GM19023 (cell line): Measurements from ENCODE around the gene POU2F1.
"Not testable (repeated sequence)": the region's sequence is repeated elsewhere in the genome, so short reads cannot be mapped to it uniquely, and the experiment has no call there.

ENCODE experiments used
- ATAC-seq: cut with Tn5 transposase; IDR thresholded peaks from one replicate; pipeline ENCODE4 v1.9.1; 2021; ENCODE audit warnings: mild to moderate bottlenecking, moderate library complexity; ENCODE audit not compliant: unreplicated experiment

Gene POU2F1

DNA sequence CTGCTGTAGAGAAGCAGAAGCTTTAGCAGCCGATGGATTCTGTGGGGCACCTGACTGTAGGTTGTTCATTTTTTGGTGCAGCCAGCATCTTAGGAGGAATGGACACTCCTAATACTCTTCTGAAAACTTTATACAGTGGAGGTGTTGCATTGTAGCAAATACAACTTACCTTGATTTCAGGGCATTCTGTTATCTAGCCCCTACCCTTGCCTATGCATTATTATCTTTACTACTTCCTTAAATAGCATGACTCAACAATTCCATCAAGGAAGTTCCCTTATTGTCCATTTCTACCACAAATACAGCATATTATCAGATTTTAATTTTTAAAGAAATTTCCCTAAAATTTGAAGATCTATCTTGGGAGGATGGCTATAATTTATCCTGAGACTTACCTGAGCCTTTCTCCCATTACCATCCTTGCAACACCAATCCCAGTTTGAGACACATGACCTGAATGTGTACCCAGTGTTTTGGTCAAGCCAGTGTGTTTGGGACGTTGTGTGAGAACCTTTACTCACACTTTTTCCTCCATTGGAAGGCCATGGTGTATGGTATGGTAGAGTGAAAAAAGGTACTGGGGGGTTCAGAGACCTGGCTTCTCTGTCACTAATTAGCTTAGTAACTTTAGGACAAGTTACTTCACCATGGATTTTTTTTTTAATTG, 9.2 kb downstream of the POU2F1 start:
- no peak for ATAC-seq

DNA sequence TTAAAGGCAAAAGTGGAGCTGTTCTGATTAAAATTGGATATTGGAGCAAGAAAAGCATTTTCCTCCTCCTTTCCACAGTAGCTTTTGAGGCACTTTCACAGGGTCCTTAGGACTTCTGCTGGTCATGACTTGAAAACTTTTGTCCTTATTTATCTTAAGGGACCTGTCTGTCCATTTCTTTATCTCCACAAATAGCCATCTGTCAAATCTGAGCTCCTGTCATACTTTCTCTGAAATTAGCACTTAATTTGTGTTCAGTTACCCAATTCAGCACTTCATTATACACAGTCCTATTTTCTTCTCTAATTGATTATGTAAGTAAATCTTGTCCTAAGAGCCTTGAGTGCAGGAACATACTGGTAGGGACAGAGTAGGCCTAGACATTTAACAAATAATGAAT, 9.8 kb downstream of the POU2F1 start:
- no peak for ATAC-seq

DNA sequence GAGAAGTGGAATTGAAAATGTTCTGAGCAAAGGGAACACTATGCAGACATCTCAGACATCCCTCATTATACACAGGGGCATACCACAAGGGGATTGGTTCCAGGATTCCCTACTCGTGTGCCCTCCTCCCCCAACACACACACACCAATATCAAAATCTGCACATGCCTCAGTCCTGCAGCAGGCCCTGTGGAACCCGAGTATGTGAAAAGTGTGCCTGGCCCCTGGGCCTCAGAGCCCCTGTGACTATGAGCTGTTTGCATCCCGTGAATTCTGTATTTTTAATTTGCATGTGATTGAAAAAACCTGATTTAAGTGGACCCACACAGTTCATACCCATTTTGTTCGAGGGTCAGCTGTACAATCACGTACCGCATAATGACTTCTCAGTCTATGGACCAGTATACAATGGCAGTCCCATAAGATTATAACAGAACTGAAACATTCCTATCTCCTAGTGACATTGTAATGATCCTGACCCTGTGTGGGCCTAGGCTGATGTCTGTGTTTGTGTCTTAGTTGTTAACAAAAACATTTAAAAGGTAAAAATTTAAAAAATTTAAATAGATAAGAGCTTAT, 11.3 kb downstream of the POU2F1 start:
- no peak for ATAC-seq

DNA sequence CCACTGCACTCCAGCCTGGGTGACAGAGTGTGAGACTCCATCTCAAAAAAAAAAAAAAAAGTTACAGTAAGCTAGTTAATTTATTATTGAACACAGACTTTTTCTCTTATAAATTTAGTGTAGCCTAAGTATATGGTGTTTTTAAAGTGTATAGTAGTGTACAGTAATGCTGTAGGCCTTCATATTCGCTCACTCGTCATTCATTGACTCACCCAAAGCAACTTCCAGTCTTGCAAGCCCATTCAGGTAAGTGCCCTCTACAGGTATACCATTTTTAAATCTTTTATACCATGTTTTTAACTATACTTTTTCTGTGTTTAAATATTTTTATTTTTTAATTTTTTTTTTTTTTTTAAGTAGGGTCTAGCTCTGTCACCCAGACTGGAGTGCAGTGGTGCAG, 12.1 kb downstream of the POU2F1 start:
- ATAC-seq, result no peak

DNA sequence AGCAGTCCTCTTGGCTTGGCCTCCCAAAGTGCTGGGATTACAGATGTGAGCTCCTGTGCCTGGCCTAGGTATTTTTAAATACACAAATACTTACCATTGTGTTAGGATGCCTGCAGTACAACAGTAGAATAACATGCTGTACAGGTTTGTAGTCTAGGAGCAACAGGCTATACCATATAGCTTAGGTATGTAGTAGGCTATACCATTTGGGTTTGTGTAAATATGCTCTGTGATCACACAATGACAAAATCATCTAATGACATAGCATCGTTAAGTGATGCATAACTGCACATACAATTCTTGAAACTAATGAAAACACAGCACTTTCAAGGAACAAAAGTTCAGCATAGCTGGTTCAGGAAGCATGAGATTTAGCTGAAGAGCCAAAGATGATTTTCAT, 12.7 kb downstream of the POU2F1 start:
- no peak for ATAC-seq

DNA sequence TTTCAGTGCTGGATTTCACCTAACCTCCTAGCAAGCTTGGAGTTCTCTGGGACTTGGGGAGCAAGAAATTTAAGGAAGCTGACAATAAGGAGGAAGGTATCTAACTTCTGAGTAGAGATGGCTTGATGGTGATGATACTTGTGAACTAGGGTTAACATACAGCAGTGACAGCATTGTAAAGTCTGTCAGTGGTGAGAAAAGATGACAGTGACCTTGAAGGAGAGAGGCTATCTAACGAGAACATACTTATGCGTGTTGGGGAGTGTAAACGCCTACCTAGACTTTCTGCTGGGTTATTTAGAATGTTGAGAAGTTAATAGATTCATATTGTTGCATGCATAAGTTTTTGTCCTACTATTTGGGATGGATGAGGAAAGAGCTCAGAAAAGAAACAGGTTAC, 16.3 kb downstream of the POU2F1 start:
- ATAC-seq, result no peak

DNA sequence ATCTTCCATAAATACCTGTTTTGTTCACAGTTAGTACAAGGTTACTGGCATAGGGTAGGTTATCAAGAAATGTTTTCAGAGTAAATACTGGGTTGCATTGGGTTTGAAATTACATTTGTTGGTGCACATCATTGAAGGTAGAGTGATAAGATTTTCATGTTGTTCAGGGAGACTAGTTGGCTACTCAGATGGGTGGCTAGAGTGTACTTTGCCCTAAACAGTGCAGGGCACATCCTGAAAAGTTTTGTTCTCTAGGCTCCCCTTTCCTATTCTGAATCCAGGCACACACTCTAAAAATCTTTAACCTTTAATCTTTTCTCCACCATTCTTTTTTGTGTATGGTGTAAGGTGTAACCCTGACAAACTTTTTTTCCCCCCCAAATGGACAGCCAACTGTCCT, 18.0 kb downstream of the POU2F1 start:
- ATAC-seq, result no peak

DNA sequence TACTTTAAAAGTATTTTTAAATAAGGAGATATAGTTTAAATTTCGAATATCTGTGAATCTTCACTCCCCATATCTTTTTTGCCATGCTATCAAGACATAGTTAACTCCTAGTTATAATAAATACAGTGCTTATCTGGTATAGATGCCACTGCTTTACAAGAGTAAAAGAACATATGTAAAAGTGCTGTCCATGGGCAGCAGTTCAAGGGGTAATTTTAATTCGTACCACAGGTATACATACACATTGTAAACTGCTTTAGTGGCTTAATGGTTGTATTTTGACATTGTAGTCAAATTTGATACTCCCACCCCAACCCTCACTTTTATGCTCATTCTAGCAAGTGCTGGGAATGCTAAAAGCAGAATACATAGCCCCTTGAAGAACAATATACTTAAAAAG, 18.6 kb downstream of the POU2F1 start:
- ATAC-seq, result no peak

DNA sequence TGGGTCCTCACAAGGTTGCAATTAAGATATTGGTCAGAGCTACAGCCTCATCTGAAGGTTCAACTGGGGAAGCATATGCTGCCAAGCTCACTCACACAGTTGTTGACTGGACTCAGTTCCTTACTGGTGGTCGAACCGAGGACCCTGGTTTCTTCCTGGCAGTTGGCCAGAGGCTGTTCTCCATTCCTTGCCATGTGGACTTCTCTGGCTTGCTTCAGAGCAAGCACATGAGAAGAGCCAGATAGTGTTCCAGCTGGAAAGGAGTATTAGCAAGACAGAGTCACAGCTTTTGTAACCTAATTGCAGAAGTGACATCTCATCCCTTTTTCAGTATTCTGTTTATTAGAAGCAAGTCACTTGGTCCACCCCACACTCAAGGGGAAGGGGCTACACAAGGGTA, 23.6 kb downstream of the POU2F1 start:
- no peak for ATAC-seq

DNA sequence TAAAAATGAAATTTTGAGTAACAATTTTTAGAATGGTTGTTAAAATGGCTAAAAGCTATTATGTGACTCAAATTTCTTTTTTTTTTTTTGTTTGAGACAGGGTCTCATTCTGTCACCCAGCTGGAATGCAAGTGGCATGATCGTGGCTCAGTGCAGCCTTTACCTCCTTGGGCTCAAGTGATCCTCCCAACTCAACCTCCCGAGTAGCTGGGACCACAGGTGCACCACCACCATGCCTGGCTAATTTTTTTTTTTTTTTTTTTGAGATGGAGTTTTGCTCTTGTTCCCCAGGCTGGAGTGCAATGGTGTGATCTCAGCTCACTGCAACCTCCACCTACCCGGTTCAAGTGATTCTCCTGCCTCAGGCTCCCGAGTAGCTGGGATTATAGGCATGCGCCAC, 24.5 kb downstream of the POU2F1 start:
- not testable (repeated sequence) for ATAC-seq

DNA sequence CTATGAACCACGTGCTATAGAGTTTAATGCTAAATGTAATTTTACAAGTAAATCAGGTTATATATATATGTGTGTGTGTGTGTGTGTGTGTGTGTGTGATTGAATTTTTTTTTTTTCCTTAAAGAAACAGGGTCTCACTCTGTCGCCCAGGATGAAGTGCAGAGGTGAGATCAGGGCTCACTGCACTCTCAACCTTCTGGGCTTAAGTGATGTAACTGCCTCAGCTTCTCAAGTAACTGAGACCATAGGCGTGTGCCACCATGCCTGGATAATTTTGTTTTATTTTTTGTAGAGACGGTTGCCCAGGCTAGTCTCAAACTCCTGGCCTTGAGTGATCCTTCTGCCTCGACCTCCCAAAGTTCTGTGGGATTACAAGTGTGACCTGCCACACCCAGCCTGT, 26.3 kb downstream of the POU2F1 start:
- ATAC-seq, result no peak

DNA sequence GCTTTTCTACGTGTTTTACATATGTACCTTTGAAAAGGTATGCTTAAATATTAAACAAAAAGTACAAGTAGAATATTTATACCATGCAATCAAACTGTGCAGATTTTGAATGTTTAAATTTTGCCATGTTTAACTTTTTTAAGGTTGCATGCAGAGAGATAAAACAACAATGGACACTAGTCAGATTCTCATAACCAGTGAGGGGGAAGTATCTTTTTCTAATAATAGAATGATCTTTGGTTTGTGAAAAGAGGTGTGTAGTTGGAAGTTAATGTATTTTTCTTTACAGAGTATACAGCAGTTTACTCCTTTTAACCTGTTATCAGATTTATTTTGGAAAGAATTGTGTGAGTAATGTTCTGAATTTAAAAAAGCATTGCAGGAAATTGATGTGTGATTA, 27.1 kb downstream of the POU2F1 start:
- ATAC-seq, result no peak

DNA sequence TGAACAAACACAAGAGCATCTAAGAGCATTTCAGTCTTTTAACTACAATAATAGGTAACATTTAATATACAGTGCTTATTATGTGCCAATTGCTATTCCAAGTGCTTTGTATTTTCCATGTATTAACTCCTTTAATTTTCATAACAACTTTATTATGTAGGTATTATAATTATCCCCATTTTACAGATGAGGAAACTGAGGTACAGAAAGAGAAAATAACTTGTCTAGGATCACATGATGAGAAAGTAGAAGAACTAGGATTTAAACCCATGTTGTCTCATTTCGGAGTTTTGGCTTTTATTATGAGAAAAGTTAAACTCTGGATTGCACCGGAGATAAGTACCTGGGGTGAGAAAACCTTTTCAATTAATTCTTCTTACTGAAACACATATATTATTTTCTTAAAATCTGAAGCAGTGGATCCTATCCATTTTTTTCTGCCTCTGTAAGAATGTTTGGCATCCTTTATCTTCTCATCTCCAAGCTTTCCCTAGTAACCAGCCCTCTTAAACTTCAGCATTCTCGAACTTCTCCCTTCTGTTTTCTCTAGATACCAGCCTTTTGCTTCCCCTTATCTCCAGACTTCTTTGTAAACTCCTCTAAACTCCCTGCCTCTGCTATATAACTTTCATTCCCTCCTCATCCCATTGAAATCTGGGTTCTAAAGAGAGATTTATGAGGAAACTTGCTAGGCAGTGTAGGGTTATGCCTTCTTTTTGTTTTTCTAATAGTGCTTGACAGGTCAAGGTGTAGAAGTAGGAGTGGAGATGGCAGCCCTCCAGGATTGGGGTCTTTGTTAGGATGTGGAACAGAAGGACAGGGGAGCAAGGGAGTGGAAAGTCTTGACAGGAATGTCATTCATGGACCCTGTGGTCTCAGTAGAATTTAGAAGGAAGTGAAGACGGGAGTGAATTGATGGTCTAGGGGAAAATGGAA, 28.3 kb downstream of the POU2F1 start:
- no peak for ATAC-seq

DNA sequence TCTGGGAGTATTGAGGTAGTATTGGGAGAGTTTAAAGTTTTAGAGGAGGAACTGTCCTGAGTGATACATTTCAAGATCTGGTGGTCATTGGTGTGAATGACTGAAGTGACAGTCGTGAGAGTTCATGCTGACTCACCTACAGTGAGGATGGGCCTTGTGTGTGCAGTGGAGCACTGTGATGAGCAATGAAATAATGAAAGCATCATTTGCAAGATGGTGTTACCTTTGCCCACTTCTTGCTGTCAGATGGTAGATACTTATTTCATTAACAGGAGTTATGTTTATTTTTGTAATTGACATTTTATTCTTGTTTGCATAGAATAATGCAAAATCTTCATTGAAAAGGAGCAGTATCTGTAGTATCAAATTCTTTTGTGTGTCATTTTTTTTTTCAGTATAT, 29.0 kb downstream of the POU2F1 start:
- peak; percentile 80 for ATAC-seq

DNA sequence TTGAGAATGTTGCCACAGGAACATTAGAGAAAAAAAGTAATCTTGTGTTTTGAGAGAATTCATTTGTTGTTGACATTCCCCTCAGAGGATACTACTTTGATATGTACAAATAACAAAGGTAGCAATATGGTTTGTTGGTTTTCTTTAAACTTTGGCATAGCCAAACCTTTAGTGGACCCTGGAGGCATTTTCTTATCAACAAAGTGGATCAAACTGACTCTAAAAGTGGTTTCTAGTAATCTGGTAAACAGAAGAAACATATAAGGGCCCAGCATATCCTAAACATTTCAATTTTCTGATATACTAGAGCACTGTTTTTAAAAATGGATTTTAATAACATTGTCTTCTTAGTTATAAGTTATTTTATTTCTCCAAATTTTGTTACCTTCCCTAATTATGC, 29.8 kb downstream of the POU2F1 start:
- no peak for ATAC-seq

DNA sequence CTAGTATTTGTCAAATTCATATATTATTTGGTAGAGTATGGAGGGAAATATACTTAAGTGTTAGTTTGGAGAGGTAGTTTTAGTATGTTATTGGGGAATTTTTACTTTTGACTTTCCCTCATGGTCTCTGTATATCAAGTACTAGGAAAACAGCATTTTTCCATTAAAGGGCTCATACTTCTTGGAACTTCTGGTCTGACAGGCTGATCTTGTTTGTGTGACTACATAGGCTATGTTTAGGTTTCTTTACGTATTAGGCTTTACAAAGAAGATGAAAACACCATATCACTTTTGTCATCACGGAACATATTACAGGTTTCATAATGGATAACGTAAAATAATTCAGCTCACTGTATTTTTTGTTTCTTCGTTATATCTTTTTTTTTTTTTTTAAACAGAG, 30.8 kb downstream of the POU2F1 start:
- no peak for ATAC-seq

DNA sequence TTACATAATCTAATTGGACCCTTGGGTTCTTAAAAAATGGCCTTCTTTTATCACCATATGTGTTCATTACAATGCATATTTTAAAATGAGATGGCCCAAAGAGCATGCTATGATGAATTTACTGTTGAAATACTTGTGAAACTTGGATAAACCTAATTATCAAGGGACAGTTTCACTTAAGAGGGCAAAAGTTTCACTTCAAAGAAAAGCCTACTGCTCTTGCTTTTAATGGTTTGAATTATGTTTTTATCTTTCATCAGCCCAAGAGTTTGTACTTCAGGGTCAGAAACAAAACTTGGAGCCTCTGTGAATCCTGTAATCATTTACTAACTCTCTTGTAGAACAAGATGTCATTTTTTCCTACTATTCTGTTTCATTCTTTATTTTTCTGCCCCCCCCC, 32.3 kb downstream of the POU2F1 start:
- no peak for ATAC-seq

DNA sequence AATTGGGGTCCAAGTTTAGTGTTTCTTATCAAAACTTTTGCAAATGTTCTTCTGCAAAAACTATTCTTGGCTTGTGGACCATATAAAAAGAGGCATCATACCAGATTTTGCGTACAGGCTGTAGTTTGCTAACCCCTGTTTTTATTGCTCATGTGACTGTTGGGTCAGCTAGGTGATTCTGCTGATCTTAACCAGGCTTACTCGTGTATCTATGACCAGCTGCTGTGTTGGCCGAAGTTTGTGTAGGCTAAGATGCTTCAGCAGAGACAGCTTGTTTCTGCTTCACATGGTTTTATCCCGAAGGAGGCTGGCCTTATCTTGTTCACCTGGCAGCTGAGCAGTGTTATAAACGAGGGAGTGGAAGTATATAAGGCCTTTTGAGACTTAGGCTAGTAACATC, 38.2 kb downstream of the POU2F1 start:
- ATAC-seq, result no peak

DNA sequence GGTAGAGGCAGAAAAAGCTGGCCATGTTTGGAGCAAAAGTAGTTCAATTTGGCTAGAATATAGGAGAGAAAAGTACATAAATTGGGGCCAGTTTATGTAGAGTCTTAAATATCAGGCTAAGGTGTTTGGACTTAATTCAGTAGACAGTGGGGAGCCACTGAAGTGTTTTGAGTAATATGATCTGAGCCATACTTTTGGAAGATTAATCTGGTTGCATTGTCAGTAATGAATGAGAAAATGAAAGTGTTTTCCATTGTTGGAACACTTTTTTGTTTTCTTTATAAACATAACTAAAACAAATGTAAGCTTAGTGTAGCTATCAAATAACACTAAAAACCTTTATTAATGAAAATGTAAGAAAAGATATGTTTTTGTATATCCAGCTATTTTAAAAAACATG, 42.1 kb downstream of the POU2F1 start:
- no peak for ATAC-seq

DNA sequence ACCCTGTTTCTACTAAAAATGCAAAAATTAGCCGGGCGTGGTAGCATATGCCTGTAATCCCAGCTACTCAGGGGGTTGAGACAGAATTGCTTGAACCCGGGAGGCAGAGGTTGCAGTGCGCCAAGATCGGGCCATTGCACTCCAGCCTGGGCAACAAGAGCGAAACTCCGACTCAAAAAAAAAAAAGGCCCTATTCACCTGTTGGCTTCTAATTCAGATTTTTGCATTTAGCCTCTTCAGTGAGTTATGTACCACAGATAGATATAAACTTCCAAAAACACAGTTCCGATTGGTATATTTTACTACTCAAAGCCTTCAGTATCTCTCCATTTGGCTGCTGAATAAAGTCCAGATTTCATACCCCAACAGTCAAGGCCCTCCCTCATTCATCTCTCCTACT, 42.7 kb downstream of the POU2F1 start:
- ATAC-seq, result no peak

DNA sequence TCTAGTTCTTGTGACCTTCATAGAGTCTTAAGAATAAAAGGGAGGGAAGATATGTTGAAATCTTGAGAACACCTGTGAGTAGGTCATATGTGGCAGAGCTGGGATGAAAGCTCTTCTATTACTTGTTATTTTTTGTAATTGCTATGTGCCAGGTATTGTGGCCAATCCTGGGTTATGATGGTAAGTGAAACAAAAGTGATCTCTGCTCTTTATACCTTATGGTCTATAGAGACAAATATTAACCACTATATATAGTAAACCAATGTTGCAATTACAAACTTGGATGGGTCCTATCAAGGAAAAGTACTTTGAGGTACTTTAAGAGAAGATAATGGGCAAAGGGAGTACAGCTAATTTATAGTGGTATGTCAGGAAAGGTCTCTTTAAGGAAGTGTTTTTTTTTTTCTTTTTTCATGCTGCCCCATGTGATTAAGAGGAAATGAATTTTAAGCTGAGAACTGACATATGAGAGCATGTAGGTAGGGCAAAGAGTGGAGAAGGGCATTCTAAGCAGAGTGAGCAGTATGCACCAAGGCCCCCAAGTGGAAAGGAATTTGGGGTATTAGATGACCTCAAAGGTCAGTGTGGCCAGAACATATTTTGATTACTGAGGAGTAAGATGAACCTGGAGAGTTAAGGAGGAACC, 43.3 kb downstream of the POU2F1 start:
- ATAC-seq, result no peak

DNA sequence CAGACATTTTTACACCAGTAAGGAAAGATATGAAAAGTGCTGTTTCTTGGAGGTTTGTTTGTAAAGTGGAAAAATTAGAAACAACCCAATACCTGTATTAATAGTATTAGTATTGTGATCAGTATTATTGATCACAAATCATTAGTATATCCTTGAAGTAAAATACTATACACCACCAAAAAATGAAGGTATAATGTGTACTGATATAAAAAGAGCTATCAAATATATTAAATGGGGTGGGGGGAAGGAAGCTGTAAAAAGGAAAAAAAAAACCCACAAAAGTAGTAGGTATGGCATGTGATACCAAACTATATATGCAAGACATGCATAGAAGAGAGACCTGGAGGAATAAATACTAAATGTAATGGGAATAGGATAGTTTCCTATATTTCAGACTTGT, 46.3 kb downstream of the POU2F1 start:
- no peak for ATAC-seq
